ENCODE data around the gene GGT7. TPM values are rescaled to one million over a fixed set of nuclear protein-coding genes. Genes with fewer than 3 reads are reported as not detected.

The GGT7 gene
- total and polyA plus RNA-seq, 8 donors, result 12.1 to 30.3 (median 15.7) TPM

DNA sequence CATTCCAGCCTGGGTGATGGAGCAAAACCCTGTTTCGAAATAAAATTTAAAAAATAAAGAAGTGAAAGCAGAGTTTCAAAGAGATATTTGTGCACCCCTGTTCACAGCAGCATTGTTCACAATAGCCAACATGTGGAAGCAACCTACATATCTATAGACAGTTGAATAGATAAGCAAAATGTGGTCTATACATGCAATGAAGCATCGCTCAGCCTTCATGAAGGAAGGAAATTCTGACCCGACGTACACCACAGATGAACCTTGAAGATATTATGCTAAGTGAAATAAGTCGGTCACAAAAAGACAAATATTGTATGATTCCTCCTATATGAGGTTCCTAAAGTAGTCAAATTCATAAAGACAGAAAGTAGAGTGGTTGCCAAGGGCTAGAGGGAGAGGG lies 40.7 kb downstream of the GGT7 start:
- Histone ChIP-seq H3K9me3 (no peaks in the 10 kb centered on the region), H3K4me3 (no peak overlapping the region), H3K36me3 (no peaks in the 10 kb centered on the region), H3K27me3 (no peaks in the 10 kb centered on the region), H3K4me1 (no peaks in the 10 kb centered on the region), H3K27ac (no peak overlapping the region)
- TF ChIP-seq, protein P1, sequence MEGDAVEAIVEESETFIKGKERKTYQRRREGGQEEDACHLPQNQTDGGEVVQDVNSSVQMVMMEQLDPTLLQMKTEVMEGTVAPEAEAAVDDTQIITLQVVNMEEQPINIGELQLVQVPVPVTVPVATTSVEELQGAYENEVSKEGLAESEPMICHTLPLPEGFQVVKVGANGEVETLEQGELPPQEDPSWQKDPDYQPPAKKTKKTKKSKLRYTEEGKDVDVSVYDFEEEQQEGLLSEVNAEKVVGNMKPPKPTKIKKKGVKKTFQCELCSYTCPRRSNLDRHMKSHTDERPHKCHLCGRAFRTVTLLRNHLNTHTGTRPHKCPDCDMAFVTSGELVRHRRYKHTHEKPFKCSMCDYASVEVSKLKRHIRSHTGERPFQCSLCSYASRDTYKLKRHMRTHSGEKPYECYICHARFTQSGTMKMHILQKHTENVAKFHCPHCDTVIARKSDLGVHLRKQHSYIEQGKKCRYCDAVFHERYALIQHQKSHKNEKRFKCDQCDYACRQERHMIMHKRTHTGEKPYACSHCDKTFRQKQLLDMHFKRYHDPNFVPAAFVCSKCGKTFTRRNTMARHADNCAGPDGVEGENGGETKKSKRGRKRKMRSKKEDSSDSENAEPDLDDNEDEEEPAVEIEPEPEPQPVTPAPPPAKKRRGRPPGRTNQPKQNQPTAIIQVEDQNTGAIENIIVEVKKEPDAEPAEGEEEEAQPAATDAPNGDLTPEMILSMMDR (IDR thresholded peaks at IDR 0.05), result no peak
- intact Hi-C loops (cut with DNase I), result no loop called here
- FAIRE-seq (no peak), DNase-seq (no peak), ATAC-seq (no peak)
- WGBS, 2 donors, result 44 to 62% methylated on average over 5 of the region's 5 CpGs

DNA sequence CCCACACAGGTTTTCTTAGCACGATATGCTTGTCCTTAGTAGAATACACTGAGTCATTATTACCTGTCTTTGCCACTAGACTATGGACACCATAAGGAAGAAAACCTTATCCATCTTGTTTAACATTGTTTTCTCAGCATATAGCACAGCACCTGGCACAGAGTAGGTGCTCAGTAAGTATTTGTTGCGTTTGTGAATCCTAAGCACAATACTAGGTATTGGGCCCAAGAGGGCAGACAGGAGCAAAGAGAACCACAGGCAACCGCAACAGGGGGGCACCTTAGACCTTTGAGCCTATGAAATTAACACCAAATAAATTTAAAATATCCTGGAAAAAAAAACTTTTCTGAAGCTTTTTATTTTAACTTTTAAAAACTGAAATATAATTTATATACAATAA lies 43.5 kb downstream of the GGT7 start:
- H3K9me3 ChIP-seq, result no peaks in the 10 kb centered on the region
- no peak for FAIRE-seq

DNA sequence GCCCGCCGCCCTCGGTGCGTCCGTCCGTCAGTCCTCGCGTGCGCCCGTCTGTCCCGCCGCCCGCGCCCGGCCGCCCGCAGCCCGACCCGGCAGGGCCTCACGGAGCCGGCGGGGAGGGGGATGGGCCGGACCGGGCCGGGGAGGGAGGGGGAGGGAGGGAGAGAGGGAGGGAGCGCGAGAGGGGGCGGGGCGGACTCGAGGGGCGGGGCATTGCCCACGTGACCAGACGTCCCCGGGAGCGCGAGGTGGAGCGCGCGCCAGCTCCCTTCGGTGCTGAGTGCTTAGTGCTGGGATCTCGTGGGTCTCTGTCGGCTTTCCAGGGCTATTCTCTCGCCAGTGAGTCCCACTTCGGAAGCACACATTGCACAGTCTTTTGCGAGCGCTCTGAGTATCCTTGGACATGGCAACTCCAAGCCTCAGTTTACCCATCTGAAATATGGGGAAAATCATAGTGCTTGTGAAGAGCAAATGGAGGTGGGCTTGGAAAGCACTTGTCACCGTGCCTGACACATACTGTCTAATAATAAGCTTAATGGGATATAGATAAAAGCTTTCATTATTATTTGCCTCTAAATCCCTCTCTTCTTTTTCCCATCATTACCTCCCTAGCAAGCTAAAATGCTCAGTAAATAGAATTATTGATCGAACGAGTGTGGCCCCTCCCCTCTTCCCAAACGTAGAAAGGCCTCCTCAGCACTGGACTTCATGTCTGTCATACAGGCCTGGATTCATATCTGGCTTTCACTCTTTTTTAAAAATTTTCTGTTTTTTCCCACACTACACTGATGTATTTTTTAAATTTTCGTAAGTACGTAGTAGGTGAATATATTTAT lies 46.9 kb downstream of the GGT7 start, which contains the start of gene NCOA6:
Gene NCOA6, minus strand, starts transcription at position 122 of the 833 bp plus-strand sequence. CDS start 43,296 bp downstream, outside the sequence.
- DNase-seq (peak; percentile 85 to 95 (median 91)), FAIRE-seq (no peak), ATAC-seq (peak; percentile 71 to 90 (median 84))
- 4 to 7% methylated on average over 27 to 52 of the region's 52 CpGs for WGBS, 2 donors
- no peaks in the 10 kb centered on the region for H3K36me3 ChIP-seq
- peak within 1 kb of the TSS; percentile 77 to 91 (median 89) for H3K4me3 ChIP-seq
- peak within 1 kb of the TSS; percentile 52 to 83 (median 82) for H3K27ac ChIP-seq
- peaks cover 15 to 25% (median 16%) of the 10 kb centered on the region in 3 donors for H3K4me1 ChIP-seq
- no peaks in the 10 kb centered on the region for H3K9me3 ChIP-seq
- no peaks in the 10 kb centered on the region for H3K27me3 ChIP-seq
- intact Hi-C loops (cut with DNase I), result no loop called here
- TF ChIP-seq, protein P1 (IDR thresholded peaks at IDR 0.05), result no peak

More for the DNA sequence above, 43.5 kb downstream of the GGT7 start:
- Histone ChIP-seq H3K4me3 (no peak overlapping the region), H3K27ac (no peak overlapping the region), H3K36me3 (no peaks in the 10 kb centered on the region), H3K27me3 (no peaks in the 10 kb centered on the region), H3K4me1 (peaks cover 3 to 6% (median 5%) of the 10 kb centered on the region in 3 donors)
- 77 to 82% methylated on average over 3 of the region's 3 CpGs for WGBS, 2 donors
- intact Hi-C loops (cut with DNase I), result no loop called here
- TF ChIP-seq, protein P1 (IDR thresholded peaks at IDR 0.05), result no peak
- ATAC-seq (no peak), DNase-seq (no peak)

DNA sequence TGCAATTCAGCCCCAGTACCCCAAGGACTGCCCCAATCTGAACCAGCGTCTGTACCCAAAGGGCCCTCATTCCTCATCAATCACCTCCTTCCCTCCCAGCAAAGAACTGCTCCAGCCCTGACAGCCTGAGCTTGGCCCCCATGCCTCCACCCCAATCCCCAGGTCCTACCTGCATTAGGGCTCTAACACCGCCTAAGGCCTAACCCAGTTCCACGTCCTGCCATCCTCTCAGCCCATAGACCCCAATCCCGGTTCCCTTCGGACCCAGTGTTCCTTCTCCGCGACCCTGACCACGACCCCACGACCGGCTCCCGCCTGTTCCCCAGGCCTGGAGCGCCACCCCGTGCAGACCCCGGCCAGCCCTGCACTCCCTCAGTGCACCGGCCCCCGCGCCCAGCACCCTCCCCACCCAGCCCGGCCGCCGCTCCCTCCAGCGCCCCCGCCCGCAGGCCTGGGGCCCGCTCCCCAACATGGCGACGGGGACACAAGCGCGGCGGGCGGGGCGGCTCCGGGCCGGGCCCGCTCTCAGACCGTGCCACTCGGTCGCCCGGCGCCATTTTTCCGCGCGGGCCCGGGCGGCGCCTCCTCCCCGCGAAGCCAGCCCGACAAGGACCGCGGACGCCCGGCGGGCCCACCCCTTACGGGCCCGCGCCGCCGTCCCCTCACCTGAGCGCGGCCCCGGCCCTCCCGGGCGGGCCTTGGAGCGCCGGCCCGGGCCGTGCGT lies 47.7 kb downstream of the GGT7 start:
- WGBS, 2 donors, result 1 to 2% methylated on average over 38 to 68 of the region's 68 CpGs

More for the DNA sequence above, 47.7 kb downstream of the GGT7 start:
- peak; percentile 54 to 86 (median 70) for DNase-seq
- ATAC-seq, result peak; percentile 73 to 81 (median 76)
- TF ChIP-seq, protein P1 (IDR thresholded peaks at IDR 0.05), result no peak
- H3K9me3 ChIP-seq, result no peaks in the 10 kb centered on the region
- peak overlapping the region; percentile 77 to 91 (median 89) for H3K4me3 ChIP-seq
- intact Hi-C loops (cut with DNase I), result no loop called here
- FAIRE-seq, result no peak
- H3K27ac ChIP-seq, result peak overlapping the region; percentile 52 to 83 (median 82)
- no peaks in the 10 kb centered on the region for H3K27me3 ChIP-seq
- H3K36me3 ChIP-seq, result no peaks in the 10 kb centered on the region
- peaks cover 15 to 27% (median 16%) of the 10 kb centered on the region in 3 donors for H3K4me1 ChIP-seq

All from pancreas (tissue), 10 donors.